Activated naive CD4-positive, alpha-beta T cell treated with anti-CD3 and anti-CD28 coated beads, Interleukin-2, amount 10 ng/mL, durations not matched to agents 5 hours and 36 hours (primary cell): Measurements from ENCODE around the gene KLK13. TPM values are rescaled to one million over a fixed set of nuclear protein-coding genes. Genes with fewer than 3 reads are reported as not detected.

Source experiments
- total RNA-seq, 2 experiments: library from RNA; stranded (reverse); gene quantifications; one replicate each; pipeline ENCODE4 v1.2.3, GENCODE V29; 2021

KLK13 gene, protein sequence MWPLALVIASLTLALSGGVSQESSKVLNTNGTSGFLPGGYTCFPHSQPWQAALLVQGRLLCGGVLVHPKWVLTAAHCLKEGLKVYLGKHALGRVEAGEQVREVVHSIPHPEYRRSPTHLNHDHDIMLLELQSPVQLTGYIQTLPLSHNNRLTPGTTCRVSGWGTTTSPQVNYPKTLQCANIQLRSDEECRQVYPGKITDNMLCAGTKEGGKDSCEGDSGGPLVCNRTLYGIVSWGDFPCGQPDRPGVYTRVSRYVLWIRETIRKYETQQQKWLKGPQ
- total RNA-seq = not detected

DNA sequence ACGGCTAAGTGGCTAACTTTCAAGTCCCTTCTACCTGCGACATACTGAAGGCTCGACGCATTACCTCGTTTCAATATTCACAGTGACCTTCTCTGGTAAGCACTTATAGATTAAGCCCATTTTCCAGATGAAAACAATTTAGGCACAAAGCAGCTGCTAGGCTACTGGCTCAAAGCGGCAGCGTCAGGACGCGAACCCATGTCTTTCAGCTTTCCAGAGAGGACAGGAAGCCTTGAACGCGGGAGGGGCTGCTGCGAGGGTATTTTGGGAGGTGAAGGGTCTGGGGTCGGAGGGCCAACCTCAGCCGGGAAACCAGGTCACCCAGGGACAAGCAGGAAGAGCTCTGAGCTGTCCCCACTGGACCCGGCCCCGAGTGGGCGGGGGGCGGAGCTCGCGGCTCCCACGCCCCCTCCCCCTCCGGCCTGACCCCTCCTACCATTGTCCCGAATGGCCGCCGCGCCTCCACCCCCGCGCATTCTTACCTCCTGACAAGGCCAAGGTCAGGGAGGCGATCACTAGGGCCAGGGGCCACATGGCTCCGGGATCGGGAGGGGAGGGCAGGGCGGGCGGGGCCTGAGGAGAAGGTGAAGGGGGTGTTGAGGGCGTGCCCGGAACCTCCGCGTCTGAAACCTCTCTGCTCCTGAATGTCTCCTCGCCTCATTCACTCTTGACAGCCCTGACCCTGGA is at the start of gene KLK13:
Gene KLK13, minus strand, starts transcription at position 559 of the 687 bp plus-strand sequence. Its CDS starts 25 bp downstream, at position 534.

DNA sequence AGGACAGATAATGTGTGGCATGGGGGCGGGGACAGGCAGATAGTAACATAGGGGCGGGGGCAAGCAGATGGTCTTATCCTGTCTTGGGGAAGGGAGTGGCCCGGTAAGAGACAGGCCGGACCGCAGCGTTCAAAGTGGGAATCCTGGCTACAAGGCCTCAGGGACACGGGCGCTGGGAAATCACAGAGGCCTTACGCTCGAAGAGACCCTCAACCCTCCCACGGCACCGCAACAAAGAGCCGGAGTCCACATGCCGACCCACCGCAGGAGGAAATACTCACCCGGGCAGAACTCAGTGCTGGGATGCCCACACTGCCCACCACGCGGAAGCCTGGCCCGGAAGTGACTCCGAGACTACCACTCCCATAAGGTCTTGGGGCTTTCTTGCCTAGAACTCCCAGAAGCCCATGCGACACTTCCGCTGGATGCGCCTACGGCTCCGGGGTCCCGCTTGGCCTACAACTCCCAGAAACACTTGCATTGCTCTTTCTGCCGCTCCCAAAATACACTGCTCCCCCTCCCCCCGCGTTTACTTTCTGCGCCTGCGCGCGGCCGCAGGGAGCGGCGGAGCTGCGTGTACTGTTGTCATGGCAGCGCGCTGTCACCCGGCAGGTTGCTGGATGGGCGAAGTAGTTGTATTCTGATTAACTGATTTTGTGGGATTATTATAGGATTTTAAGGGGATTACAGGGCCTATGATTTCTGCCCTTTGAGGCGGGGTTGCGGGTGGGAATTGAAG is 43.3 kb upstream of the KLK13 start, which contains the start of gene CTU1:
Gene CTU1, minus strand, starts transcription at position 344 of the 739 bp plus-strand sequence. CDS start 3,840 bp downstream, outside the sequence.

DNA sequence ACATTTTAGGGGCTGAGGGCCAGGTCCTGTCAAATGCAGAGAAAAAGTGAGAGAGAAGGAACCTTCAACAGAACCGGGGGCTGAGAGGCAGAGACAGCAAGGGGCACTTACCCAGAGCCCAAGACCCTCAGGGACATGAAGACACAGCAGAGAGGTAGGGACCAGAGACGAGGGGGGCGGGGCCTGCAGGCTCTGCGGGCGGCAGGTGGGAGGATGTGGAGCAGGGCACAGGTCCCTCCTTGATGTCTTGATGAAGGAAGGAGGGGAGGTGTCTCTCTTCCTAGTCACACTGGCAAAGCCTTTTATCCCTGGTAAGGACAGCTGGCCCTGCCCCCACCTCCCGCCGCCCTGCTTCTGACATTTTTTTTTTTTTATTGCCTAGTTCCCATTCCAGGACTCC is 17.7 kb upstream of the KLK13 start, which contains the start of gene KLK14:
Gene KLK14, minus strand, starts transcription at position 277 of the 400 bp plus-strand sequence. Its CDS starts 273 bp downstream, at position 4.

DNA sequence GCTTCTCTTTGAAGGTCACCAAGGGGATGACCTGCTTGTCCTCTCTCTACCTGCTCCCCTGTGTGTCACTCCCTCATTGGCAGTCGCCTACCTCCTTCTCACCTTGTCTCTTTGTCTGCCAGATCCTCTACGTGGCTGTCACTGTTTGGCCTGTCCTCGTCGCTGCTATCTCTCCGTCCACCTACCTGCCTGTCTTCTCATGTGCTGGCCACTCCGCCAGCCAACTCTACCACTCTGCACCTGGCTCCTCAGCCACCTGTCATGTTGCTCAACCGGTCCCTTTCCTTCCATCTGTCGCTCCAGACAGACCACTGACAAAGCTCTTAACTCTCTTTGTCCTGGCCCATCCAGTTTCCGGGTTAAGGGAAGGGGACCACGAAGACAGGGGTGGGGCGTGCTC is 30.2 kb downstream of the KLK13 start, which contains the start of gene KLK12:
Gene KLK12, minus strand, starts transcription at position 299 of the 400 bp plus-strand sequence. CDS start 381 bp downstream, outside the sequence.

DNA sequence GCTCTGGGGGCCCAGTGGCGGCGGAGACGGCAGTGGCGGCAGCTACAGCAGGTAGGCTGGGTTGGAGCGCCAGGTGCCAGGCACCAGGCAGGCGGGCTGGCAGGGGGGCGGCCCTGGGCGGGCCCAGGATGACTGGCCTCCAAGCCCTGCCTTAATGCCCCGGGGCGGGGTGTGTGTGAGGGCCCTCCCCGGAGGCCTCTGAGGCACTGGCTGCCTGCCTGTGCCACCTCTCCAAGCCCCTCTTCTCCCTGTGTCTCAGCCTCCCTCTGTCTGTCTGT is 38.4 kb downstream of the KLK13 start, which contains the start of gene KLK11:
Gene KLK11, minus strand, starts transcription at position 63 of the 278 bp plus-strand sequence. CDS start 985 bp downstream, outside the sequence.

DNA sequence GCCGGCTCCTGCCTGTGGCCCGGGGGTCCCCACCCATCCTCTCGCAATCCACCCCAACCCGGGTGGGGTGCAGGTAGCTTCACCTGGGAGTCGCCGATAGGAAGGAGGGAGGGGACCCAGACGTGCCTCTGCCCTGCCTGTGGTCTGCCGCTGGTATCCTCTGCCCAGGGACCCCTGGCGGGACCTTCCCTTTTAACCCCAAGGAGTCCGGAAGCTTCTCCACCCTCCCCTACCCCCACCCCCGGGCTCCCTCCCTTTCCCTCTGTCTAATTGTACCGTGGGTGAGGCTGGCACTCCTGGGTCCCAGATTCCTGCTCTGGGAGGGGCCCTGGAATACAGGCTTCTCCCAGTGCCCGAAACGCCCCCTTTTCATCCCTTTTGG is 45.4 kb downstream of the KLK13 start, which contains the start of gene KLK10:
Gene KLK10, minus strand, starts transcription at position 166 of the 382 bp plus-strand sequence. CDS start 579 bp downstream, outside the sequence.

Other genes with a start within 250 kb of the KLK13 start
- under 1 TPM; 0.79 to 0.86 TPM for gene KLK1, start 241.3 kb downstream of the KLK13 start, total RNA-seq
- not detected for gene KLK15, start 231.5 kb downstream of the KLK13 start, total RNA-seq
- gene KLK3, start 210.2 kb downstream of the KLK13 start, total RNA-seq = not detected
- gene KLK2, start 191.7 kb downstream of the KLK13 start, total RNA-seq = not detected
- not detected for gene KLK4, start 153.7 kb downstream of the KLK13 start, total RNA-seq
- gene KLK5, start 112.1 kb downstream of the KLK13 start, total RNA-seq = not detected
- not detected for gene KLK6, start 95.5 kb downstream of the KLK13 start, total RNA-seq
- not detected for gene KLK7, start 81.2 kb downstream of the KLK13 start, total RNA-seq
- gene KLK8, start 63.5 kb downstream of the KLK13 start, total RNA-seq = not detected
- gene KLK10, start 45.4 kb downstream of the KLK13 start, total RNA-seq = not detected
- not detected for gene KLK11, start 38.5 kb downstream of the KLK13 start, total RNA-seq
- not detected for gene KLK12, start 30.1 kb downstream of the KLK13 start, total RNA-seq
- under 1 TPM in 1 of 2 experiments, not detected in 1; 0.41 TPM for gene KLK14, start 17.8 kb upstream of the KLK13 start, total RNA-seq
- 10 to 100 TPM in 1 of 2 experiments, 1 to 10 TPM in 1; 9.9 to 10.6 TPM for gene CTU1, start 43.3 kb upstream of the KLK13 start, total RNA-seq
- gene SIGLEC9, start 59.8 kb upstream of the KLK13 start, total RNA-seq = 1 to 10 TPM; 1.2 TPM
- not detected for gene SIGLEC7, start 77.2 kb upstream of the KLK13 start, total RNA-seq
- 10 to 100 TPM; 15.8 to 16.0 TPM for gene CD33, start 160.0 kb upstream of the KLK13 start, total RNA-seq
- not detected for gene SIGLECL1, start 186.0 kb upstream of the KLK13 start, total RNA-seq
- not detected for gene IGLON5, start 246.6 kb upstream of the KLK13 start, total RNA-seq